ENCODE results near the gene PTPRA. TPM values are rescaled to one million over a fixed set of nuclear protein-coding genes. Genes with fewer than 3 reads are reported as not detected.

PTPRA gene
- total and polyA plus RNA-seq, 10 of the 15 experiments (the other 5 are each of a cell fraction or from before 2014, with no cell fraction given), result 3.9 to 62.1 (median 34.6) TPM

DNA sequence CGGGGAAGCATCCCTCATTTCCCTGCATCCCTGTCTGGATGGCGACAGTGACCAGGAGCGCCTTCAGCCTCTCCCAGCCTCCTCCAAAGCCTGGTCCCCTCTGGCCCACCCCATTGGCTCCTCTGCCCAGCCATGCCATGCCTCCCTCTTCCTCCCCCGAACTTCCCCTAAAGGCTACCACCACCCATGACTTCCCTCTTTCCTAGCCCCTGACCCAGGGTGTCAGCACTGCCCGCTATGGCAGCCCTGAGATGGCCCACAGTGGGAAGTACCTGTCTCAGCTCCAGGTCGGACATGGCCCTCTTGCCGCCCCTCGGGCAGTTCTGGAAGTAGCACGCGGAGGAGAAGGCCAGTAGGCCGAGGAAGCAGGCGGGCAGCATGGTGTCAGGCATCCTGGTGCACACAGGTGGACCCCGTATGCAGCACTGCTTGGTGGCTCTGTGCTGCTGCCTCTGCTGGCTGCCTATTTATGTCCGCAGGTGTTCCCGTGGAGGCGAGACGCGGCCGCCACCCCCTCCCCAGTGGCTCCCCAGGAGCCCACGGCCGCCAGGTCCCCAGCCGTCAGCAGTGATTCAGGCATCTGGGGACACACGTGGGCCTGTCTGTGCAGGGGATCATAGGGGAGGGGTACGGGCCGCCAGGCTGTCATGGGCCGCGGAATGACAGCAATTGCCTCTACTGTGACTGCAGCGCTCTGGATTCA lies 211.2 kb downstream of the PTPRA start, which contains the start of gene AVP:
Gene AVP, minus strand, starts transcription at position 442 of the 703 bp plus-strand sequence. Its CDS starts 50 bp downstream, at position 392.
- Histone ChIP-seq H3K36me3 (ENCODE audit: control insufficient read depth in 2 of 2, insufficient read depth in 2 of 2, low read length in 1 of 2) (no peaks in the 10 kb centered on the region), H3K4me2 (ENCODE audit: control insufficient read depth, insufficient read depth) (no peak within 1 kb of the TSS), H3K4me1 (ENCODE audit: control insufficient read depth, insufficient read depth, low read length) (no peaks in the 10 kb centered on the region), H3K79me2 (ENCODE audit: control insufficient read depth, insufficient read depth, low read length) (no peaks in the 10 kb centered on the region), H3K9ac (ENCODE audit: control insufficient read depth, insufficient read depth, low read length) (no peak within 1 kb of the TSS), H3K9me3 (replicated peaks; ENCODE audit: control insufficient read depth, insufficient read depth, low read length) (no peaks in the 10 kb centered on the region), H3K4me3 (no peak within 1 kb of the TSS), H2AFZ (ENCODE audit: control insufficient read depth, low read depth, low read length) (no peak within 1 kb of the TSS), H4K20me1 (ENCODE audit: control insufficient read depth, insufficient read depth) (no peaks in the 10 kb centered on the region), H3K27me3 (replicated peaks in 1 of 2; ENCODE audit: control insufficient read depth in 2 of 2, insufficient read depth in 2 of 2, low read length in 1 of 2) (peaks cover 15 to 22% of the 10 kb centered on the region in 2 experiments), H3K27ac (ENCODE audit: control insufficient read depth, insufficient read depth) (no peak within 1 kb of the TSS)
- ChIA-PET CTCF (no interaction called here), RAD21 (ENCODE audit: unreplicated experiment) (no interaction called here), POLR2A (no interaction called here), SMC1A (ENCODE audit: uncharacterized antibody, unreplicated experiment) (no interaction called here)
- intact Hi-C loops (cut with micrococcal nuclease; ENCODE audit: unreplicated experiment), result no loop called here
- DNase-seq (ENCODE audit: low read depth, low spot score), result no peak
- TF ChIP-seq RAD51 (IDR thresholded peaks at IDR 0.05), result no peak
- no peak for TF ChIP-seq CHD1 (IDR thresholded peaks at IDR 0.05; ENCODE audit: low read depth, low read length)
- TF ChIP-seq FOXM1 (IDR thresholded peaks at IDR 0.05; ENCODE audit: low read depth, low read length), result no peak
- TF ChIP-seq, protein P1, sequence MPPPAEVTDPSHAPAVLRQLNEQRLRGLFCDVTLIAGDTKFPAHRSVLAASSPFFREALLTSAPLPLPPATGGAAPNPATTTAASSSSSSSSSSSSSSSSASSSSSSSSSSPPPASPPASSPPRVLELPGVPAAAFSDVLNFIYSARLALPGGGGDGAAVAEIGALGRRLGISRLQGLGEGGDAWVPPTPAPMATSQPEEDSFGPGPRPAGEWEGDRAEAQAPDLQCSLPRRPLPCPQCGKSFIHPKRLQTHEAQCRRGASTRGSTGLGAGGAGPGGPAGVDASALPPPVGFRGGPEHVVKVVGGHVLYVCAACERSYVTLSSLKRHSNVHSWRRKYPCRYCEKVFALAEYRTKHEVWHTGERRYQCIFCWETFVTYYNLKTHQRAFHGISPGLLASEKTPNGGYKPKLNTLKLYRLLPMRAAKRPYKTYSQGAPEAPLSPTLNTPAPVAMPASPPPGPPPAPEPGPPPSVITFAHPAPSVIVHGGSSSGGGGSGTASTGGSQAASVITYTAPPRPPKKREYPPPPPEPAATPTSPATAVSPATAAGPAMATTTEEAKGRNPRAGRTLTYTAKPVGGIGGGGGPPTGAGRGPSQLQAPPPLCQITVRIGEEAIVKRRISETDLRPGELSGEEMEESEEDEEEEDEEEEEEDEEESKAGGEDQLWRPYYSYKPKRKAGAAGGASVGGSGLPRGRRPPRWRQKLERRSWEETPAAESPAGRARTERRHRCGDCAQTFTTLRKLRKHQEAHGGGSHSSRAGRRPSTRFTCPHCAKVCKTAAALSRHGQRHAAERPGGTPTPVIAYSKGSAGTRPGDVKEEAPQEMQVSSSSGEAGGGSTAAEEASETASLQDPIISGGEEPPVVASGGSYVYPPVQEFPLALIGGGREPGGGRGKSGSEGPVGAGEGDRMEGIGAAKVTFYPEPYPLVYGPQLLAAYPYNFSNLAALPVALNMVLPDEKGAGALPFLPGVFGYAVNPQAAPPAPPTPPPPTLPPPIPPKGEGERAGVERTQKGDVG (CRISPR knock-in tag; IDR thresholded peaks at IDR 0.05), result no peak
- TF ChIP-seq HCFC1 (IDR thresholded peaks at IDR 0.05; ENCODE audit: low read length), result no peak
- ATAC-seq, result no peak
- 37% methylated on average over 21 of the region's 28 CpGs for WGBS (ENCODE audit: insufficient coverage, insufficient replicate concordance, low lambda C conversion rate, missing lambda C conversion rate)
- in situ Hi-C loops (cut with MboI), result no loop called here
- BruUV-seq (replicated peaks), result no TSS peak
- FAIRE-seq, result no peak
